ENCODE data around the gene RASSF5.
"Not testable (repeated sequence)": the region's sequence is repeated elsewhere in the genome, so short reads cannot be mapped to it uniquely, and the experiment has no call there.

Gene RASSF5

DNA sequence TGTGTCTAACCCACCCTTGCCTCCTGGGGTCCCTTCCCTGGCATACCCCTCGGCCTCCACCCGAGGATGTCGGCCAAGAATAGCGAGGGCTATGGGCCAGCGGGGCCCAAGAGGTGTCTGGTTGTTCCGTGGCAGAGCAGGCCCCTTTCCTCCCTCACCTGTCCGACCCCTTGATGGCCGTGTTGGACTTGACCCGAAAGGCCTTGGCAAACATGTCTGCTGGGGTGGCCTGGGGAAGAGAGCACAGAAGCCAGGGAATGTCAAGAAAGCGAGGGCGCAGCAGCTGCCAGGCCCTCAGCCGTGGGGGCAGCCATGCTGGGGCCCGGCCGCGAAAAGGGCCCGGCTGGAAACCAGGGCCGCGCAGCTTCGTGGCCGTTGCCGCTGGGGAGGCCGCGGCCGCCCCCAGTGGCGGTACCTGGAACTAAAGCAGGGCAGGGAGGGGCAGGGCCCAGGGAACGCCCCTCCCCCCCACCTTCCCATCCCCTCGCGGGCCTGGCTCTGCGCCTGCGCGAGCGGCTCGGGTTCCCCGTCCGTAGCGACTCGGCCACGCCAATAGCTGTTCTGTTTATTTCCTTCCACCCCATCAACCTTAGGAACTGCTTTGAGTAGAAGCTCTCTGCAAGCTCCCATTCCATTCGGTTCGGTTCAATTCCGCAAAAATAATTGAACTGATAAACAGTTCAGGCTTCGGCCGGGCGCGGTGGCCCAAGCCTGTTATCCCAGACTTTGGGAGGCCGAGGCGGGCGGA is 105.0 kb downstream of the RASSF5 start, which contains the start of gene EIF2D:
EIF2D (minus strand) TSS at position 337 of the 748 bp plus-strand sequence; CDS start at position 214, 123 bp downstream.
- in situ Hi-C loops (cut with HindIII; ENCODE audit: low pct_ligation_motif_present, low sequenced_read_pairs), result no loop called here
- peak within 1 kb of the TSS; percentile 89 for H3K4me3 ChIP-seq (ENCODE audit: low read depth, low read length)
- peak within 1 kb of the TSS; percentile 84 for H3K27ac ChIP-seq
- DNase-seq, result peak; percentile 85
- H3K36me3 ChIP-seq (replicated peaks), result no peaks in the 10 kb centered on the region
- H3K27me3 ChIP-seq (replicated peaks), result no peaks in the 10 kb centered on the region
- TF ChIP-seq CTCF (IDR thresholded peaks at IDR 0.05; ENCODE audit: low read depth, low read length, missing control alignments), result peak; percentile 75

GRCh38 chr1:206626396-206626795 is 119.1 kb downstream of the RASSF5 start:
- H3K4me3 ChIP-seq (ENCODE audit: low read depth, low read length); H3K36me3 ChIP-seq (replicated peaks); H3K27ac ChIP-seq; DNase-seq; in situ Hi-C loops (cut with HindIII; ENCODE audit: low pct_ligation_motif_present, low sequenced_read_pairs); H3K27me3 ChIP-seq (replicated peaks): not testable (repeated sequence)

- H3K4me3 ChIP-seq (ENCODE audit: low read depth, low read length), result no peak overlapping the region
- TF ChIP-seq CTCF (IDR thresholded peaks at IDR 0.05; ENCODE audit: low read depth, low read length, missing control alignments), result no peak
- H3K27ac ChIP-seq, result no peak overlapping the region
- H3K36me3 ChIP-seq (replicated peaks), result no peaks in the 10 kb centered on the region
- in situ Hi-C loops (cut with HindIII; ENCODE audit: low pct_ligation_motif_present, low sequenced_read_pairs), result no loop called here
- DNase-seq, result no peak
- no peaks in the 10 kb centered on the region for H3K27me3 ChIP-seq (replicated peaks)
These were observed 121.6 kb downstream of the RASSF5 start for GRCh38 chr1:206628916-206629315.

- no peak overlapping the region for H3K4me3 ChIP-seq (ENCODE audit: low read depth, low read length)
- peak; percentile 80 for DNase-seq
- in situ Hi-C loops (cut with HindIII; ENCODE audit: low pct_ligation_motif_present, low sequenced_read_pairs), result no loop called here
These were observed 123.8 kb downstream of the RASSF5 start for GRCh38 chr1:206631085-206631509.

GRCh38 chr1:206633708-206634121 is 126.4 kb downstream of the RASSF5 start:
- Histone ChIP-seq H3K4me3 (ENCODE audit: low read depth, low read length) (no peak overlapping the region), H3K27me3 (replicated peaks) (no peaks in the 10 kb centered on the region), H3K27ac (peak overlapping the region; percentile 67), H3K36me3 (replicated peaks) (no peaks in the 10 kb centered on the region)
- TF ChIP-seq CTCF (IDR thresholded peaks at IDR 0.05; ENCODE audit: low read depth, low read length, missing control alignments), result no peak
- DNase-seq, result peak; percentile 75
- in situ Hi-C loops (cut with HindIII; ENCODE audit: low pct_ligation_motif_present, low sequenced_read_pairs), result no loop called here

More at GRCh38 chr1:206631085-206631509, 123.8 kb downstream of the RASSF5 start:
- Histone ChIP-seq H3K27me3 (replicated peaks) (no peaks in the 10 kb centered on the region), H3K36me3 (replicated peaks) (no peaks in the 10 kb centered on the region), H3K27ac (no peak overlapping the region)
- peak; percentile 79 for TF ChIP-seq CTCF (IDR thresholded peaks at IDR 0.05; ENCODE audit: low read depth, low read length, missing control alignments)

DNA sequence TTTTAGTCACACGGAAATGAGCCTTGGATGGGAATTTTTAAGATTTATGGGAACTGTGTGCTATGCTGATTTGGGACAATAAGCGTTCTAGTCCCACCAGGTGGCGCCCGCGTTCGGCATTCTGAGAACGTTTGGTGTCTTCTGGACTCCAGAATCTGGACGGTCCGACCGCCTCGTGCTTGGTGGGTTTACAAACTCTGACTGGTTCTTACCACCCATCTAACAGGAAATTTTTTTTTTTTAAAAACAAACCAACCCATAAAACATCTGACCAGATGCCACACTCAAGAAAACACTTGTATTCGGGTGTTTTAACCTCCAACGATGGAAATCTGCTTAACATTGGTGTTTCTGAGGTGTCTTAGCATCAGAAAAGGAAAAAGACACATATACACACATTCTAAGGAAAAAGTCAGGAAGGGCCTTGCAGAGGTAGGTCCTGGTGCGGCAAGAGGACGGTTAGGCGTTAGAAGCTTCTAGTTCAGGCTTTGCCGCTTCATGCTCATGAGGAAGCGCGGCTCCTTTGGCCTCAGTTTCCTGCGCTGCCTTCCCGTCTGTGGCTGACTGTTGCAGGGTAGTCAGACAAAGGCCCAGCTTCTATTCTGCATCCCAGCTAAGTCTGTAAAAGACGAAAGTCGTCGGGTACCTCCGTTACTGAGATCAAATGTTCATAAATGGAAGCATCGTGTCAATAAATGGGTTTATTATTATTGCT is 127.2 kb downstream of the RASSF5 start:
- H3K27ac ChIP-seq, result peak overlapping the region; percentile 67
- in situ Hi-C loops (cut with HindIII; ENCODE audit: low pct_ligation_motif_present, low sequenced_read_pairs), result no loop called here
- TF ChIP-seq CTCF (IDR thresholded peaks at IDR 0.05; ENCODE audit: low read depth, low read length, missing control alignments), result peak; percentile 89
- H3K27me3 ChIP-seq (replicated peaks), result no peaks in the 10 kb centered on the region
- H3K4me3 ChIP-seq (ENCODE audit: low read depth, low read length), result peak overlapping the region; percentile 87
- peaks cover 1% of the 10 kb centered on the region for H3K36me3 ChIP-seq (replicated peaks)
- peak; percentile 90 for DNase-seq
